Thymus (tissue), 11 donors: ENCODE results near the gene RSPRY1. TPM values are rescaled to one million over a fixed set of nuclear protein-coding genes. Genes with fewer than 3 reads are reported as not detected.

Experiments used
- DNase-seq, 9 donors: peaks; one replicate each; pipeline ENCODE4 v3.0.0-alpha.2; 2013; ENCODE audit warnings: low spot score in 9 of 9, low read depth in 6 of 9, missing footprints in 1 of 9
- H3K27ac ChIP-seq, 2 donors: one replicate each; pipeline ENCODE4 v1.5.1; 2013; ENCODE audit warnings: control low read depth in 1 of 2, low read depth in 1 of 2, low read length in 1 of 2, mild to moderate bottlenecking in 1 of 2, moderate library complexity in 1 of 2
- H3K27me3 ChIP-seq, 2 donors: one replicate each; pipeline ENCODE4 v1.5.1; 2013; ENCODE audit warnings: low read length in 1 of 2; ENCODE audit not compliant: control insufficient read depth in 2 of 2, insufficient read depth in 1 of 2
- H3K36me3 ChIP-seq, 2 donors: one replicate each; pipeline ENCODE4 v1.5.1; 2013; ENCODE audit warnings: low read length in 1 of 2, mild to moderate bottlenecking in 1 of 2, moderate library complexity in 1 of 2; ENCODE audit not compliant: control insufficient read depth in 2 of 2, insufficient read depth in 2 of 2
- H3K4me1 ChIP-seq, 2 donors: one replicate each; pipeline ENCODE4 v1.5.1; 2013; ENCODE audit warnings: low read length in 2 of 2; ENCODE audit not compliant: control insufficient read depth in 2 of 2, insufficient read depth in 2 of 2
- H3K4me3 ChIP-seq, 2 donors: one replicate each; pipeline ENCODE4 v1.5.1; 2013; ENCODE audit warnings: low read length in 2 of 2, control low read depth in 1 of 2, mild to moderate bottlenecking in 1 of 2
- H3K9me3 ChIP-seq, 2 donors: one replicate each; pipeline ENCODE4 v1.5.1; 2013; ENCODE audit warnings: low read length in 1 of 2, mild to moderate bottlenecking in 1 of 2; ENCODE audit not compliant: control insufficient read depth in 2 of 2, insufficient read depth in 1 of 2
- WGBS: extraction: QIAGEN DNeasy Blood & Tissue Kit; methylation state at CpG from one replicate; pipeline ENCODE4 v1.1.7; 2013; 5-methylcytosine and 5-hydroxymethylcytosine counted together
- polyA plus RNA-seq: library from polyadenylated mRNA; stranded (reverse); fragments of 200-250 nt; gene quantifications from one replicate; pipeline ENCODE4 v1.2.3, GENCODE V29; 2013
- total RNA-seq: library from RNA; stranded (reverse); fragments of 120-200 nt; gene quantifications from one replicate; pipeline ENCODE4 v1.2.4, GENCODE V29; 2013
- donor health status: healthy.

Gene RSPRY1
- total and polyA plus RNA-seq, 2 donors = 19.4 to 29.6 TPM

- no peaks in the 10 kb centered on the region for H3K9me3 ChIP-seq
- H3K27me3 ChIP-seq = no peaks in the 10 kb centered on the region
- peak overlapping the region; percentile 76 to 89 for H3K27ac ChIP-seq
- H3K4me3 ChIP-seq = no peak overlapping the region
- WGBS = 95% methylated on average over 14 of the region's 14 CpGs
- no peaks in the 10 kb centered on the region for H3K36me3 ChIP-seq
- H3K4me1 ChIP-seq = peaks cover 23 to 68% of the 10 kb centered on the region in 2 donors
- DNase-seq = no peak
Measured at GRCh38 chr16:57143149-57143921, 42.8 kb upstream of the RSPRY1 start.

GRCh38 chr16:57144027-57144426 lies 42.1 kb upstream of the RSPRY1 start:
- WGBS = 97% methylated on average over 2 of the region's 2 CpGs
- Histone ChIP-seq H3K9me3 (no peaks in the 10 kb centered on the region), H3K4me1 (peaks cover 23 to 69% of the 10 kb centered on the region in 2 donors), H3K27me3 (no peaks in the 10 kb centered on the region), H3K27ac (no peak overlapping the region), H3K36me3 (no peaks in the 10 kb centered on the region), H3K4me3 (no peak overlapping the region)
- no peak for DNase-seq

- Histone ChIP-seq H3K27ac (no peak overlapping the region), H3K27me3 (no peaks in the 10 kb centered on the region), H3K4me3 (no peak overlapping the region), H3K4me1 (peaks cover 23 to 62% of the 10 kb centered on the region in 2 donors), H3K36me3 (peaks cover 0 to 3% of the 10 kb centered on the region in 2 donors), H3K9me3 (no peaks in the 10 kb centered on the region)
- DNase-seq = no peak
- WGBS = 95% methylated on average over 14 of the region's 14 CpGs
Measured at GRCh38 chr16:57145046-57146021, 40.8 kb upstream of the RSPRY1 start.

GRCh38 chr16:57146040-57146647 lies 40.0 kb upstream of the RSPRY1 start:
- no peak overlapping the region for H3K4me3 ChIP-seq
- no peaks in the 10 kb centered on the region for H3K27me3 ChIP-seq
- DNase-seq = no peak
- H3K4me1 ChIP-seq = peaks cover 22 to 54% of the 10 kb centered on the region in 2 donors
- WGBS = 97% methylated on average over 24 of the region's 24 CpGs
- peaks cover 0 to 3% of the 10 kb centered on the region in 2 donors for H3K36me3 ChIP-seq
- H3K9me3 ChIP-seq = no peaks in the 10 kb centered on the region
- H3K27ac ChIP-seq = no peak overlapping the region

- WGBS = 97% methylated on average over 5 of the region's 5 CpGs
- Histone ChIP-seq H3K9me3 (no peaks in the 10 kb centered on the region), H3K27me3 (no peaks in the 10 kb centered on the region), H3K36me3 (peaks cover 0 to 9% of the 10 kb centered on the region in 2 donors), H3K27ac (no peak overlapping the region), H3K4me3 (no peak overlapping the region), H3K4me1 (peaks cover 16 to 48% of the 10 kb centered on the region in 2 donors)
- no peak for DNase-seq
Measured at GRCh38 chr16:57146735-57147134, 39.4 kb upstream of the RSPRY1 start.

- peak overlapping the region; percentile 26 to 31 for H3K27ac ChIP-seq
- no peak overlapping the region for H3K4me3 ChIP-seq
- H3K4me1 ChIP-seq = peaks cover 7 to 42% of the 10 kb centered on the region in 2 donors
- H3K27me3 ChIP-seq = no peaks in the 10 kb centered on the region
- H3K36me3 ChIP-seq = peaks cover 6 to 18% of the 10 kb centered on the region in 2 donors
- 35% methylated on average over 14 of the region's 14 CpGs for WGBS
- no peak for DNase-seq
- H3K9me3 ChIP-seq = no peaks in the 10 kb centered on the region
Measured at GRCh38 chr16:57147381-57148221, 38.5 kb upstream of the RSPRY1 start.

GRCh38 chr16:57148481-57148880 lies 37.6 kb upstream of the RSPRY1 start:
- Histone ChIP-seq H3K9me3 (no peaks in the 10 kb centered on the region), H3K27me3 (no peaks in the 10 kb centered on the region), H3K4me3 (no peak overlapping the region), H3K27ac (no peak overlapping the region), H3K4me1 (peaks cover 0 to 34% of the 10 kb centered on the region in 2 donors), H3K36me3 (peaks cover 14 to 26% of the 10 kb centered on the region in 2 donors)
- no peak for DNase-seq
- 99% methylated on average over 6 of the region's 6 CpGs for WGBS

GRCh38 chr16:57149391-57149790 lies 36.7 kb upstream of the RSPRY1 start:
- Histone ChIP-seq H3K4me3 (no peak overlapping the region), H3K4me1 (peaks cover 0 to 25% of the 10 kb centered on the region in 2 donors), H3K27ac (no peak overlapping the region), H3K36me3 (peaks cover 23 to 36% of the 10 kb centered on the region in 2 donors), H3K27me3 (no peaks in the 10 kb centered on the region), H3K9me3 (no peaks in the 10 kb centered on the region)
- WGBS = 98% methylated on average over 10 of the region's 10 CpGs
- DNase-seq = no peak
